Placental epithelial cell (primary cell): ENCODE measurements around the gene MRPL23. TPM values are rescaled to one million over a fixed set of nuclear protein-coding genes. Genes with fewer than 3 reads are reported as not detected.

Experiments used
- small RNA-seq: library from RNA; depleted of rRNA; stranded (forward); fragments of <200 nt; gene quantifications from one replicate; pipeline ENCODE3, GENCODE V24; 2012
- total RNA-seq: library from RNA; depleted of rRNA; stranded (reverse); fragments of >200 nt; gene quantifications from 2 replicates; pipeline ENCODE4 v1.2.3, GENCODE V29; 2012

The MRPL23 gene
- 62.0 and 91.0 TPM in 2 replicates for total RNA-seq

DNA sequence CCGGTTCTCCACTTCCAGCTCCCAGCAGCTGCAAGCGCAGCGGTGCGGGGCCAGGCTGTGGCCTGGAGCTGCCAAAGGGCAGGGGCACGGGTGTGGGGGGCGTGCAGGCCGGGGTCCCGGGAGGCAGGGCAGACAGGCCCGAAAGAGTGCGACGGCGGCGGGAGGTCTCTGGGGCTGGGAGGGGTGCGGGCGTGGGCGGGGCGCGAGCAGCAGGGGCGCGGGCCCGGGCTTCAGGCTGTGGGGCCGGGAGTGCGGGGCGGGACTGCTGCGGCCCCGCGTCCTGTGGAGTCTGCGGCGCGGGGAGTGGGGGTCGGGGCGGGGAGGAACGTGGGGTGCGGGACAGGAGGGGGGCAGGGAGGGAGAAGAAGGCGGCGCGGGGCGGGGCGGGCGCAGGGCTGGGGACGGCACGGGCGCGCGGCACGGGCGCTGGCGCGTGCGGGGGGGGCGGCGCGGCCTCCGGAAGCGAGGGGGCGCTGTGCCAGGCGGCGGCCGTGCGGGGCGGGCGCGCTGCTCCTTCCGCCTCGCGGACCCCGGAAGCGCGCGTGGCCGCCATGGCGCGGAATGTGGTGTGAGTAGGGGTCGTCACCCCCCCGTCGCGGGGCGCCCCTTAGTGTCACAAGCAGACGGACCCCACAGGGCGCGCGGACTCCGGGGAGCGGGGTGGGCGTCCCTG, at the start of gene MRPL23:
TSS of gene MRPL23 (plus strand) at position 521 of the 673 bp plus-strand sequence. CDS start at position 552, 31 bp downstream.

GRCh38 chr11:1919391-1920127, 27.6 kb upstream of the MRPL23 start, which contains the start of gene TNNT3:
TSS of gene TNNT3 (plus strand) at chr11:1919703. CDS start at chr11:1922875, 3,172 bp downstream.

GRCh38 chr11:1997755-1998154, 50.6 kb downstream of the MRPL23 start, which contains the start of gene H19:
TSS of gene H19 (minus strand) at chr11:1997842.

Small RNAs within 50 kb of the gene (small RNA-seq; reads per million reads assigned to genes)
- gene RF01972: not detected
- not detected for gene RF01973

Other genes starting within 250 kb of the MRPL23 start
- gene IFITM10, start 196.7 kb upstream of the MRPL23 start, total RNA-seq: 0.79 TPM in 1 of 2 replicates, not detected in the other
- 58.1 and 60.8 TPM in 2 replicates for gene CTSD, start 183.4 kb upstream of the MRPL23 start, total RNA-seq
- 0.39 and 1.3 TPM in 2 replicates for gene SYT8, start 112.3 kb upstream of the MRPL23 start, total RNA-seq
- gene TNNI2, start 108.4 kb upstream of the MRPL23 start, total RNA-seq: 1.2 TPM in 1 of 2 replicates, not detected in the other
- 1.2 TPM in 1 of 2 replicates, not detected in the other for gene LSP1, start 94.2 kb upstream of the MRPL23 start, total RNA-seq
- not detected in 2 replicates for gene PRR33, start 55.4 kb upstream of the MRPL23 start, total RNA-seq
- gene TNNT3, start 27.6 kb upstream of the MRPL23 start, total RNA-seq: 10.1 and 62.4 TPM in 2 replicates
- 9,156 and 32,797 TPM in 2 replicates for gene H19, start 50.5 kb downstream of the MRPL23 start, total RNA-seq
- 2,734 and 9,662 TPM in 2 replicates for gene IGF2, start 192.1 kb downstream of the MRPL23 start, total RNA-seq
- 1.6 TPM in 1 of 2 replicates, not detected in the other for gene INS, start 213.9 kb downstream of the MRPL23 start, total RNA-seq
- gene TH, start 224.5 kb downstream of the MRPL23 start, total RNA-seq: 41.6 and 341 TPM in 2 replicates